Measurements from ENCODE around the gene NCAPH2. TPM values are rescaled to one million over a fixed set of nuclear protein-coding genes. Genes with fewer than 3 reads are reported as not detected.
A peak's percentile ranks its signal among the peaks of the same experiment; 100 is the strongest.

Gene NCAPH2
- total and polyA plus RNA-seq, 2 of the 13 experiments (the other 11 are each of a cell fraction or from before 2014, with no cell fraction given), result 28.1 to 64.4 TPM

DNA sequence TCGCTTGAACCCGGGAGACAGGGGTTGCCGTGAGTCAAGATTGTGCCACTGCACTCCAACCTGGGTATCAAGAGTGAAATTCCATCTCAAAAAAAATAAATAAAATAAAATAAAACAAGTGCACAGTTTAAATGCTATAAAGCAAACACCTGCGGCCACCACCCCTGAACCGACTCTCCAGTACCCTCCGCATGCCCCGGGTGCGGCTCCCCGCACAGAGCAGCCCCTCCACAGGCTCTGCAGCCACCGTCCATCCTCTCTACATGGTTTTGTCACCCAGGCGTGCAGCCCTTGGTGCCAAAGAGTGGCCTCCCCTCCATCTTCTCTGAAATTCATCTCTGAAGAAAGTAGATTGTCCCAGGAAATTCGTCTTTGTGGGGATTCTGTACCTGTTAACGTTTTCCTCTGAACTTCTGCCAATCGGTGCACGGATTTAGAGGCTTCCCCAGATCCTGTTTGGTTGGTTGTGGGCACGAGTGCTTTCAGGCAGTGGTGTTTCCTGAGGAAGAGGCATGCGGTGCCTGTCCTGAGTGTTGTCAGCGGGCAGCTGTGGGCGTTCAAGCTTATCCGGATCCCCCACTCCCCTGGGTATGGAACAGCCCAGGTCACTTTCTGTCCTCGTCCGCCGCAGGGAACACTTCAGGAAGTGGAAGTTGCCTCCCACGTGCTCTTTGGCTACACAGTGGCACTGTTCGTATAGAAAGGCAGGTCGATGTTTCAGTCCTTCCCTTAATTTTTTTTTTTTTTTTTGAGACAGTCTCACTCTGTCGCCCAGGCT lies 17.3 kb upstream of the NCAPH2 start:
- H2AFZ ChIP-seq (ENCODE audit: low read length), result no peak overlapping the region
- no peaks in the 10 kb centered on the region for H3K79me2 ChIP-seq (ENCODE audit: insufficient read depth, low read length)
- TF ChIP-seq, protein P1, sequence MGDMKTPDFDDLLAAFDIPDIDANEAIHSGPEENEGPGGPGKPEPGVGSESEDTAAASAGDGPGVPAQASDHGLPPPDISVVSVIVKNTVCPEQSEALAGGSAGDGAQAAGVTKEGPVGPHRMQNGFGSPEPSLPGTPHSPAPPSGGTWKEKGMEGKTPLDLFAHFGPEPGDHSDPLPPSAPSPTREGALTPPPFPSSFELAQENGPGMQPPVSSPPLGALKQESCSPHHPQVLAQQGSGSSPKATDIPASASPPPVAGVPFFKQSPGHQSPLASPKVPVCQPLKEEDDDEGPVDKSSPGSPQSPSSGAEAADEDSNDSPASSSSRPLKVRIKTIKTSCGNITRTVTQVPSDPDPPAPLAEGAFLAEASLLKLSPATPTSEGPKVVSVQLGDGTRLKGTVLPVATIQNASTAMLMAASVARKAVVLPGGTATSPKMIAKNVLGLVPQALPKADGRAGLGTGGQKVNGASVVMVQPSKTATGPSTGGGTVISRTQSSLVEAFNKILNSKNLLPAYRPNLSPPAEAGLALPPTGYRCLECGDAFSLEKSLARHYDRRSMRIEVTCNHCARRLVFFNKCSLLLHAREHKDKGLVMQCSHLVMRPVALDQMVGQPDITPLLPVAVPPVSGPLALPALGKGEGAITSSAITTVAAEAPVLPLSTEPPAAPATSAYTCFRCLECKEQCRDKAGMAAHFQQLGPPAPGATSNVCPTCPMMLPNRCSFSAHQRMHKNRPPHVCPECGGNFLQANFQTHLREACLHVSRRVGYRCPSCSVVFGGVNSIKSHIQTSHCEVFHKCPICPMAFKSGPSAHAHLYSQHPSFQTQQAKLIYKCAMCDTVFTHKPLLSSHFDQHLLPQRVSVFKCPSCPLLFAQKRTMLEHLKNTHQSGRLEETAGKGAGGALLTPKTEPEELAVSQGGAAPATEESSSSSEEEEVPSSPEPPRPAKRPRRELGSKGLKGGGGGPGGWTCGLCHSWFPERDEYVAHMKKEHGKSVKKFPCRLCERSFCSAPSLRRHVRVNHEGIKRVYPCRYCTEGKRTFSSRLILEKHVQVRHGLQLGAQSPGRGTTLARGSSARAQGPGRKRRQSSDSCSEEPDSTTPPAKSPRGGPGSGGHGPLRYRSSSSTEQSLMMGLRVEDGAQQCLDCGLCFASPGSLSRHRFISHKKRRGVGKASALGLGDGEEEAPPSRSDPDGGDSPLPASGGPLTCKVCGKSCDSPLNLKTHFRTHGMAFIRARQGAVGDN (CRISPR knock-in tag; IDR thresholded peaks at IDR 0.05), result peak; percentile 34
- TF ChIP-seq GTF2F1 (IDR thresholded peaks at IDR 0.05; ENCODE audit: low read length), result no peak
- peak; percentile 47; the same call in 1 of the 2 replicates for TF ChIP-seq MAX (IDR thresholded peaks at IDR 0.05)
- TF ChIP-seq NAIF1 (CRISPR knock-in tag; IDR thresholded peaks at IDR 0.05; ENCODE audit: borderline replicate concordance), result no peak
- BruUV-seq (replicated peaks), result no TSS peak
- ATAC-seq, result no peak
- in situ Hi-C loops (cut with HindIII; ENCODE audit: extremely low pct_ligation_motif_present, low pct_unique_long_range_greater_than_20kb), result no loop called here
- H3K9ac ChIP-seq (ENCODE audit: insufficient read depth, low read depth, low read length), result no peak overlapping the region
- H3K4me3 ChIP-seq (replicated peaks in 1 of 3; ENCODE audit: insufficient read depth in 1 of 3, low read depth in 2 of 3, low read length in 3 of 3), result no peak overlapping the region
- H3K27me3 ChIP-seq (ENCODE audit: control insufficient read depth in 1 of 2, insufficient read depth in 2 of 2, low read length in 2 of 2), result no peaks in the 10 kb centered on the region
- peaks cover 24% of the 10 kb centered on the region for H3K4me1 ChIP-seq (ENCODE audit: insufficient read depth, low read length)
- intact Hi-C loops (cut with micrococcal nuclease; ENCODE audit: unreplicated experiment), result no loop called here
- H3K27ac ChIP-seq (ENCODE audit: extremely low read length, insufficient read depth, low read length), result no peak overlapping the region
- FAIRE-seq, result no peak
- no peak overlapping the region for H3K4me2 ChIP-seq (ENCODE audit: low read depth, low read length)
- WGBS (ENCODE audit: low lambda C conversion rate), result 60% methylated on average over 22 of the region's 27 CpGs
- no peak for DNase-seq (ENCODE audit: low spot score)
- H3K9me3 ChIP-seq (ENCODE audit: low read length), result no peaks in the 10 kb centered on the region
- no peaks in the 10 kb centered on the region for H4K20me1 ChIP-seq (ENCODE audit: insufficient read depth, low read length)
- CTCF ChIA-PET (ENCODE audit: low intra/inter-chr PET ratio, low total read pairs), result no interaction called here
- POLR2A ChIA-PET, result no interaction called here
- H3K36me3 ChIP-seq (replicated peaks in 1 of 2; ENCODE audit: control insufficient read depth in 1 of 2, insufficient read depth in 2 of 2, low read length in 2 of 2), result no peaks in the 10 kb centered on the region

Data from HepG2 (cell line).